Endothelial cell of umbilical vein (primary cell): Measurements from ENCODE around the gene BRD3. TPM values are rescaled to one million over a fixed set of nuclear protein-coding genes. Genes with fewer than 3 reads are reported as not detected.

Source experiments
- BruUV-seq: library from RNA; stranded (reverse); fragments of 400-500 nt; replicated peaks from 2 replicates; lab custom pipeline; 2021; lab: Mats Ljungman, UMichigan
- CTCF ChIA-PET: fragments of 300-600, 350-600 bp; sonication (Branson Sonifier 250); formaldehyde crosslinking; loops from one replicate; lab custom pipeline; 2021; ENCODE audit warnings: antibody characterized with exemption, inconsistent platforms; lab: Charles Lee
- POLR2A ChIA-PET: fragments of 300-600, 350-600 bp; sonication (Branson Sonifier 250); formaldehyde crosslinking; loops from one replicate; lab custom pipeline; 2021; ENCODE audit warnings: antibody characterized with exemption, inconsistent platforms; lab: Charles Lee
- DNase-seq: peaks from one replicate; pipeline ENCODE4 v3.0.0-alpha.2; 2011; ENCODE audit warnings: low read depth, low spot score
- FAIRE-seq: peaks from 2 replicates; lab custom pipeline; 2011; peaks lifted over from hg19 to GRCh38; lab: Jason Lieb, UNC
- H2AFZ ChIP-seq: 2 replicates; pipeline ENCODE4 v1.6.0; 2012; ENCODE audit warnings: low read depth, low read length, control low read depth, inconsistent platforms
- H3K27ac ChIP-seq: 2 replicates; pipeline ENCODE4 v1.5.1; 2011; ENCODE audit warnings: low read depth, mild to moderate bottlenecking, control low read depth, low read length, moderate library complexity; ENCODE audit not compliant: insufficient read depth
- H3K27me3 ChIP-seq, 2 experiments: 2 replicates each; pipeline versions ENCODE4 v1.6.0 to v1.6.1; 2011; ENCODE audit warnings: low read length in 2 of 2, mixed read lengths in 1 of 2; ENCODE audit not compliant: control insufficient read depth in 2 of 2, insufficient read depth in 2 of 2
- H3K36me3 ChIP-seq, 2 experiments: 2 replicates in 1 of 2; 3 replicates in 1 of 2; pipeline ENCODE4 v1.5.1; 2011; ENCODE audit warnings: low read length in 2 of 2, mild to moderate bottlenecking in 1 of 2, moderate library complexity in 1 of 2; ENCODE audit not compliant: control insufficient read depth in 2 of 2, insufficient read depth in 2 of 2; ENCODE audit errors: extremely low read depth in 1 of 2
- H3K4me1 ChIP-seq: 3 replicates; pipeline ENCODE4 v1.5.1; 2011; ENCODE audit warnings: mild to moderate bottlenecking, low read length; ENCODE audit not compliant: control insufficient read depth, insufficient read depth; ENCODE audit errors: extremely low read depth
- H3K4me2 ChIP-seq: 2 replicates; pipeline ENCODE4 v1.6.1; 2011; ENCODE audit warnings: low read length, control low read depth, mixed read lengths; ENCODE audit not compliant: insufficient read depth
- H3K4me3 ChIP-seq, 3 experiments: fragments of 200-600 bp in 1 of 3; sonication (generic), shearing (Covaris generic) in 1 of 3; replicated peaks in 1 of 3; 2 replicates each; pipeline ENCODE4 v1.5.1; 2011 to 2016; ENCODE audit warnings: control low read depth in 3 of 3, low read length in 3 of 3, mild to moderate bottlenecking in 2 of 3, inconsistent platforms in 1 of 3, low read depth in 1 of 3, moderate library complexity in 1 of 3; ENCODE audit not compliant: insufficient read depth in 1 of 3
- H3K79me2 ChIP-seq: 2 replicates; pipeline ENCODE4 v1.6.0; 2012; ENCODE audit warnings: low read length, inconsistent platforms; ENCODE audit not compliant: control insufficient read depth, insufficient read depth
- H3K9ac ChIP-seq: replicated peaks from 2 replicates; pipeline ENCODE3; 2011; ENCODE audit warnings: low read length, control low read depth; ENCODE audit not compliant: insufficient read depth; ENCODE audit errors: extremely low read depth
- H3K9me1 ChIP-seq: replicated peaks from 3 replicates; pipeline ENCODE4 v1.6.0; 2011; ENCODE audit warnings: mild to moderate bottlenecking, low read length; ENCODE audit not compliant: control insufficient read depth, insufficient read depth; ENCODE audit errors: extremely low read depth
- H3K9me3 ChIP-seq: replicated peaks from 2 replicates; pipeline ENCODE4 v1.5.1; 2012; ENCODE audit warnings: low read length, inconsistent platforms; ENCODE audit not compliant: control insufficient read depth, insufficient read depth
- H4K20me1 ChIP-seq: replicated peaks from 2 replicates; pipeline ENCODE3; 2011; ENCODE audit warnings: mild to moderate bottlenecking, low read length; ENCODE audit not compliant: control insufficient read depth, insufficient read depth; ENCODE audit errors: extremely low read depth
- CTCF ChIP-seq, 2 donors: IDR thresholded peaks; 1 replicate in 1 of 2; 2 replicates in 1 of 2; pipeline ENCODE4 v1.5.1; 2011; ENCODE audit warnings: low read length in 2 of 2, mild to moderate bottlenecking in 2 of 2, moderate library complexity in 2 of 2, control low read depth in 1 of 2, inconsistent platforms in 1 of 2, low read depth in 1 of 2; ENCODE audit not compliant: insufficient read depth in 1 of 2; ENCODE audit errors: extremely low read depth in 1 of 2
- EZH2 ChIP-seq: IDR thresholded peaks from 2 replicates; pipeline ENCODE4 v1.6.1; 2012; ENCODE audit warnings: borderline replicate concordance, low read depth, mild to moderate bottlenecking, moderate library complexity, low read length, inconsistent platforms; ENCODE audit not compliant: severe bottlenecking
- FOS ChIP-seq: IDR thresholded peaks from 2 replicates; pipeline ENCODE4 v1.6.1; 2011; ENCODE audit warnings: mild to moderate bottlenecking, low read length, moderate library complexity, borderline replicate concordance; ENCODE audit not compliant: insufficient read depth
- GATA2 ChIP-seq: IDR thresholded peaks from 2 replicates; pipeline ENCODE4 v1.7.0; 2011; ENCODE audit warnings: low read depth, mild to moderate bottlenecking, moderate library complexity, mixed read lengths, low read length; ENCODE audit not compliant: insufficient read length, insufficient read depth
- JUN ChIP-seq: IDR thresholded peaks from 2 replicates; pipeline ENCODE4 v1.6.1; 2011; ENCODE audit warnings: borderline replicate concordance, low read depth; ENCODE audit not compliant: insufficient read length, insufficient read depth
- MAX ChIP-seq: IDR thresholded peaks from 2 replicates; pipeline ENCODE4 v1.6.1; 2011; ENCODE audit not compliant: insufficient read depth, insufficient read length
- MYC ChIP-seq: IDR thresholded peaks from one replicate; pipeline ENCODE4 v1.6.1; 2011; ENCODE audit warnings: mild to moderate bottlenecking, low read depth, low read length
- POLR2A ChIP-seq: IDR thresholded peaks from 2 replicates; pipeline ENCODE4 v1.6.1; 2012; ENCODE audit warnings: low read depth, mild to moderate bottlenecking, control low read depth, low read length
- POLR2AphosphoS5 ChIP-seq: IDR thresholded peaks from 2 replicates; pipeline ENCODE4 v1.6.1; 2012; ENCODE audit warnings: low read depth, mild to moderate bottlenecking, control low read depth, low read length, moderate library complexity; ENCODE audit not compliant: insufficient read depth
- dilution Hi-C: fragments of 300-500 bp; cut with MboI; formaldehyde crosslinking; loops from one replicate; pipeline ENCODE4 v1.15.0; 2019; ENCODE audit warnings: low sequenced_read_pairs; ENCODE audit not compliant: extremely low pct_ligation_motif_present
- intact Hi-C: fragments of 100-400 bp; cut with micrococcal nuclease; formaldehyde crosslinking; loops from one replicate; pipeline ENCODE4 v1.10.0; 2022
- polyA plus RNA-seq, 4 experiments: library from polyadenylated mRNA; depleted of rRNA in 3 of 4; stranded (reverse) in 3 of 4; unstranded in 1 of 4; fragments of >200 nt; gene quantifications; 2 replicates each; pipeline versions ENCODE4 v1.2.1 to v1.2.3, GENCODE V29; 2011 to 2012; ENCODE audit warnings: missing spikeins in 1 of 4
- total RNA-seq: library from RNA; stranded (reverse); gene quantifications from 2 replicates; pipeline ENCODE4 v1.2.3, GENCODE V29; 2021

BRD3 gene
- total and polyA plus RNA-seq, 2 donors (not counting 3 experiments of a cell fraction or from before 2014, with no cell fraction given): 10.5 to 47.1 TPM

GRCh38 chr9:134057751-134058701 lies 9.8 kb downstream of the BRD3 start:
- peaks cover 82% of the 10 kb centered on the region for H3K79me2 ChIP-seq
- H3K27ac ChIP-seq: no peak overlapping the region
- H3K36me3 ChIP-seq: peaks cover 0 to 7% of the 10 kb centered on the region in 2 experiments
- BruUV-seq: no TSS peak
- no peaks in the 10 kb centered on the region for H3K27me3 ChIP-seq
- no peak for FAIRE-seq
- dilution Hi-C loops: no loop called here
- no peaks in the 10 kb centered on the region for H3K9me3 ChIP-seq
- H3K4me2 ChIP-seq: no peak overlapping the region
- H3K9ac ChIP-seq: no peak overlapping the region
- intact Hi-C loops: no loop called here
- peaks cover 8% of the 10 kb centered on the region for H3K4me1 ChIP-seq
- ChIA-PET CTCF (interaction anchor here (1.2 kb wide), 1 partner anchor 8 kb away, joined by 4 read pairs; no protein-coding TSS in a partner anchor), POLR2A (no interaction called here)
- TF ChIP-seq MYC (no peak), CTCF (IDR thresholded peaks at IDR 0.05; ENCODE audit: extremely low read depth in 1 of 2, insufficient read depth in 1 of 2, low read depth in 1 of 2, low read length in 2 of 2) (no peak), GATA2 (no peak), MAX (no peak), EZH2 (no peak), FOS (no peak), JUN (no peak), POLR2A (no peak), POLR2AphosphoS5 (no peak)
- H3K4me3 ChIP-seq: no peak overlapping the region
- no peak for DNase-seq
- H4K20me1 ChIP-seq: no peaks in the 10 kb centered on the region
- H3K9me1 ChIP-seq: no peaks in the 10 kb centered on the region
- no peak overlapping the region for H2AFZ ChIP-seq
